ENCODE data around the gene LRP6.

- TF ChIP-seq POLR2A (IDR thresholded peaks at IDR 0.05) (no peak), CTCF (IDR thresholded peaks at IDR 0.05) (no peak), POLR2AphosphoS5 (IDR thresholded peaks at IDR 0.05) (no peak)
Observed at GRCh38 chr12:12091977-12092663, 174.7 kb downstream of the LRP6 start.

All from transverse colon (tissue), 4 donors.